Measurements from ENCODE around the gene PADI4. TPM values are rescaled to one million over a fixed set of nuclear protein-coding genes. Genes with fewer than 3 reads are reported as not detected.

The PADI4 gene
- total and polyA plus RNA-seq, 2 of the 4 experiments (the other 2 are of a cell fraction): not detected

GRCh38 chr1:17333081-17333480, 25.1 kb downstream of the PADI4 start:
- no peaks in the 10 kb centered on the region for H3K36me3 ChIP-seq (ENCODE audit: control insufficient read depth, insufficient read depth, low read length)
- WGBS, 2 experiments (ENCODE audit: extremely low coverage in 2 of 2, insufficient read length in 1 of 2): 87% methylated on average over 4 of the region's 8 CpGs; no CpG with 5 or more reads in 1 of the 2 experiments
- H3K23ac ChIP-seq (ENCODE audit: low read depth, low read length): no peak overlapping the region
- no peak for ATAC-seq (ENCODE audit: low read depth)
- H3K79me1 ChIP-seq (ENCODE audit: low read depth in 1 of 2, low read length in 2 of 2): no peaks in the 10 kb centered on the region
- no peak overlapping the region for H3K27ac ChIP-seq (ENCODE audit: insufficient read depth, low read length)
- no peaks in the 10 kb centered on the region for H3K4me1 ChIP-seq (ENCODE audit: control insufficient read depth, insufficient read depth, low read length)
- no peak for DNase-seq
- no peak overlapping the region for H2BK20ac ChIP-seq (ENCODE audit: low read depth, low read length)
- no peak overlapping the region for H2AK9ac ChIP-seq (replicated peaks; ENCODE audit: low read depth, low read length, poor library complexity)
- H2BK120ac ChIP-seq (ENCODE audit: low read depth, low read length): no peak overlapping the region
- in situ Hi-C loops (cut with MboI; ENCODE audit: low sequenced_read_pairs) (no loop called here), intact Hi-C loops (cut with micrococcal nuclease) (loop anchor here (5.0 kb wide), 1 partner anchor 86 kb away; the partner anchor contains the start of gene PADI3), dilution Hi-C loops (cut with HindIII; ENCODE audit: low sequenced_read_pairs, unreplicated experiment) (no loop called here)
- TF ChIP-seq NFE2L2 (IDR thresholded peaks at IDR 0.05; ENCODE audit: low read depth, low read length) (no peak), BHLHE40 (IDR thresholded peaks at IDR 0.05; ENCODE audit: low read depth, low read length) (no peak), SMC3 (IDR thresholded peaks at IDR 0.05; ENCODE audit: low read depth, low read length) (no peak), RCOR1 (IDR thresholded peaks at IDR 0.05; ENCODE audit: insufficient replicate concordance, low read length) (no peak), MAFK (IDR thresholded peaks at IDR 0.05; ENCODE audit: low read depth, low read length) (no peak), POLR2A (IDR thresholded peaks at IDR 0.05; ENCODE audit: low read depth, low read length) (no peak), MAZ (IDR thresholded peaks at IDR 0.05; ENCODE audit: borderline replicate concordance, low read depth, low read length) (no peak), RFX5 (IDR thresholded peaks at IDR 0.05; ENCODE audit: low read depth, low read length) (no peak), RAD21 (IDR thresholded peaks at IDR 0.05; ENCODE audit: low read length) (no peak), FOS (IDR thresholded peaks at IDR 0.05; ENCODE audit: low read depth, low read length) (no peak)
- TF ChIP-seq, protein P1, sequence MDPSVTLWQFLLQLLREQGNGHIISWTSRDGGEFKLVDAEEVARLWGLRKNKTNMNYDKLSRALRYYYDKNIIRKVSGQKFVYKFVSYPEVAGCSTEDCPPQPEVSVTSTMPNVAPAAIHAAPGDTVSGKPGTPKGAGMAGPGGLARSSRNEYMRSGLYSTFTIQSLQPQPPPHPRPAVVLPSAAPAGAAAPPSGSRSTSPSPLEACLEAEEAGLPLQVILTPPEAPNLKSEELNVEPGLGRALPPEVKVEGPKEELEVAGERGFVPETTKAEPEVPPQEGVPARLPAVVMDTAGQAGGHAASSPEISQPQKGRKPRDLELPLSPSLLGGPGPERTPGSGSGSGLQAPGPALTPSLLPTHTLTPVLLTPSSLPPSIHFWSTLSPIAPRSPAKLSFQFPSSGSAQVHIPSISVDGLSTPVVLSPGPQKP (IDR thresholded peaks at IDR 0.05; ENCODE audit: borderline replicate concordance, low read depth, low read length): no peak
- TF ChIP-seq, protein P2, sequence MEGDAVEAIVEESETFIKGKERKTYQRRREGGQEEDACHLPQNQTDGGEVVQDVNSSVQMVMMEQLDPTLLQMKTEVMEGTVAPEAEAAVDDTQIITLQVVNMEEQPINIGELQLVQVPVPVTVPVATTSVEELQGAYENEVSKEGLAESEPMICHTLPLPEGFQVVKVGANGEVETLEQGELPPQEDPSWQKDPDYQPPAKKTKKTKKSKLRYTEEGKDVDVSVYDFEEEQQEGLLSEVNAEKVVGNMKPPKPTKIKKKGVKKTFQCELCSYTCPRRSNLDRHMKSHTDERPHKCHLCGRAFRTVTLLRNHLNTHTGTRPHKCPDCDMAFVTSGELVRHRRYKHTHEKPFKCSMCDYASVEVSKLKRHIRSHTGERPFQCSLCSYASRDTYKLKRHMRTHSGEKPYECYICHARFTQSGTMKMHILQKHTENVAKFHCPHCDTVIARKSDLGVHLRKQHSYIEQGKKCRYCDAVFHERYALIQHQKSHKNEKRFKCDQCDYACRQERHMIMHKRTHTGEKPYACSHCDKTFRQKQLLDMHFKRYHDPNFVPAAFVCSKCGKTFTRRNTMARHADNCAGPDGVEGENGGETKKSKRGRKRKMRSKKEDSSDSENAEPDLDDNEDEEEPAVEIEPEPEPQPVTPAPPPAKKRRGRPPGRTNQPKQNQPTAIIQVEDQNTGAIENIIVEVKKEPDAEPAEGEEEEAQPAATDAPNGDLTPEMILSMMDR (conservative IDR thresholded peaks at IDR 0.05; ENCODE audit: low read depth, low read length): no peak
- no peak overlapping the region for H2AK5ac ChIP-seq (ENCODE audit: low read depth, low read length)
- H3K9me1 ChIP-seq (ENCODE audit: insufficient read depth, low read length): no peaks in the 10 kb centered on the region
- no peak overlapping the region for H3K4ac ChIP-seq (ENCODE audit: low read depth, low read length)
- no peak overlapping the region for H3K4me3 ChIP-seq (ENCODE audit: insufficient read depth, low read depth, low read length)
- ChIA-PET CTCF (no interaction called here), POLR2A (ENCODE audit: unreplicated experiment) (no interaction called here)
- no peak overlapping the region for H3K9ac ChIP-seq (ENCODE audit: low read depth, low read length)
- peaks cover 2% of the 10 kb centered on the region for H3K9me3 ChIP-seq (ENCODE audit: control insufficient read depth, insufficient read depth, low read length)
- peaks cover 13% of the 10 kb centered on the region for H3K27me3 ChIP-seq (ENCODE audit: control insufficient read depth, insufficient read depth, low read length)
- H4K8ac ChIP-seq (ENCODE audit: low read depth in 2 of 2, low read length in 2 of 2): no peak overlapping the region
- H2BK5ac ChIP-seq (ENCODE audit: low read depth, low read length, poor library complexity, severe bottlenecking): no peak overlapping the region
- H2AFZ ChIP-seq (replicated peaks; ENCODE audit: low read length, poor library complexity): no peak overlapping the region
- no peak overlapping the region for H3K4me2 ChIP-seq (ENCODE audit: low read depth, low read length)
- no TSS peak for BruUV-seq (replicated peaks)
- no peak overlapping the region for H3K18ac ChIP-seq (ENCODE audit: low read depth, low read length)
- H4K20me1 ChIP-seq (ENCODE audit: insufficient read depth, low read length): no peaks in the 10 kb centered on the region
- H2BK15ac ChIP-seq (ENCODE audit: low read depth, low read length): no peak overlapping the region
- no peak overlapping the region for H3K56ac ChIP-seq (ENCODE audit: extremely low read depth, insufficient read depth, low read length)
- no peak overlapping the region for H4K5ac ChIP-seq (ENCODE audit: low read depth, low read length)
- H3K14ac ChIP-seq (replicated peaks; ENCODE audit: low read depth, low read length): no peak overlapping the region
- H4K91ac ChIP-seq (ENCODE audit: insufficient read depth, low read depth, low read length): no peak overlapping the region

All from IMR-90 (cell line).